Measurements from ENCODE around the gene PPP2R3A.

Gene PPP2R3A

GRCh38 chr3:136044980-136045745 lies 79.6 kb downstream of the PPP2R3A start:
- DNase-seq (ENCODE audit: low read depth): no peak
- no peak for TF ChIP-seq CTCF (IDR thresholded peaks at IDR 0.05; ENCODE audit: low read length, missing control alignments)
- H3K4me3 ChIP-seq (replicated peaks; ENCODE audit: low read depth, low read length): no peak overlapping the region

- TF ChIP-seq CTCF (IDR thresholded peaks at IDR 0.05; ENCODE audit: low read length, missing control alignments): no peak
- no peak overlapping the region for H3K4me3 ChIP-seq (replicated peaks; ENCODE audit: low read depth, low read length)
- no peak for DNase-seq (ENCODE audit: low read depth)
These were observed 82.5 kb downstream of the PPP2R3A start for GRCh38 chr3:136048068-136048467.

- TF ChIP-seq CTCF (IDR thresholded peaks at IDR 0.05; ENCODE audit: low read length, missing control alignments): no peak
- no peak overlapping the region for H3K4me3 ChIP-seq (replicated peaks; ENCODE audit: low read depth, low read length)
- no peak for DNase-seq (ENCODE audit: low read depth)
These were observed 84.7 kb downstream of the PPP2R3A start for GRCh38 chr3:136050250-136050649.

- no peak for TF ChIP-seq CTCF (IDR thresholded peaks at IDR 0.05; ENCODE audit: low read length, missing control alignments)
- DNase-seq (ENCODE audit: low read depth): no peak
- H3K4me3 ChIP-seq (replicated peaks; ENCODE audit: low read depth, low read length): no peak overlapping the region
These were observed 90.0 kb downstream of the PPP2R3A start for GRCh38 chr3:136055491-136055890.

GRCh38 chr3:136067211-136067610 lies 101.7 kb downstream of the PPP2R3A start:
- DNase-seq (ENCODE audit: low read depth): peak; percentile 21
- TF ChIP-seq CTCF (IDR thresholded peaks at IDR 0.05; ENCODE audit: low read length, missing control alignments): no peak
- H3K4me3 ChIP-seq (replicated peaks; ENCODE audit: low read depth, low read length): no peak overlapping the region

- H3K4me3 ChIP-seq (replicated peaks; ENCODE audit: low read depth, low read length): no peak overlapping the region
- TF ChIP-seq CTCF (IDR thresholded peaks at IDR 0.05; ENCODE audit: low read length, missing control alignments): no peak
- no peak for DNase-seq (ENCODE audit: low read depth)
These were observed 103.2 kb downstream of the PPP2R3A start for GRCh38 chr3:136068708-136069107.

GRCh38 chr3:136069933-136070332 lies 104.4 kb downstream of the PPP2R3A start:
- no peak for TF ChIP-seq CTCF (IDR thresholded peaks at IDR 0.05; ENCODE audit: low read length, missing control alignments)
- DNase-seq (ENCODE audit: low read depth): no peak
- no peak overlapping the region for H3K4me3 ChIP-seq (replicated peaks; ENCODE audit: low read depth, low read length)
